ENCODE results near the gene JAKMIP2. TPM values are rescaled to one million over a fixed set of nuclear protein-coding genes. Genes with fewer than 3 reads are reported as not detected.
"Not testable (repeated sequence)": the region's sequence is repeated elsewhere in the genome, so short reads cannot be mapped to it uniquely, and the experiment has no call there.

The JAKMIP2 gene
- total RNA-seq, 2 experiments from 2014 or later = 4.5 to 4.9 TPM

DNA sequence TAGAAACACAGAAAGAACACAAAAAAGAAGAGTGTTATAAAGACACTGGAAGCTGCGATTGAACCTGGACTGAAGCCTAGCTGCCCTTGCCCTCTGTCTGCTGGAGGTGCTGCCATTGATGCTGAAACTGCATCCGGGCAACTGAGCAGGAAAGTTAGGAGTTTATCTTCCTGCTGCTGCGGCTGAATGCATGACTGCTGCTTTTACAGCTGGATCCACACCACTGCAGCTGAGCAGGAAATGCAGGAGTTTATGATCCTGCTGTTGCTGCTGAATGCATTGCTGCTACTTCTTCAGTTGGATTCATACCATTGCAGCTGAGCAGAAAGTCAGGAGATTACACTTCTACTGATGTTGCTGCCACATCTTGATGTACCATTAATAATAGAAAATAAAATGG lies 21.8 kb upstream of the JAKMIP2 start:
- no peak overlapping the region for H3K4me3 Mint-ChIP-seq
- POLR2A ChIA-PET = interaction anchor here (0.5 to 1.0 kb wide), 2 partner anchors 23 to 215 kb away, joined by 3 to 7 read pairs; no protein-coding TSS in a partner anchor
- no peaks in the 10 kb centered on the region for H3K9me3 Mint-ChIP-seq
- H3K27ac Mint-ChIP-seq = no peak overlapping the region
- no peaks in the 10 kb centered on the region for H3K36me3 Mint-ChIP-seq
- DNase-seq = no peak
- no peak for ATAC-seq (ENCODE audit: low read depth)
- H3K4me1 Mint-ChIP-seq = peaks cover 2% of the 10 kb centered on the region
- no peaks in the 10 kb centered on the region for H3K27me3 Mint-ChIP-seq

DNA sequence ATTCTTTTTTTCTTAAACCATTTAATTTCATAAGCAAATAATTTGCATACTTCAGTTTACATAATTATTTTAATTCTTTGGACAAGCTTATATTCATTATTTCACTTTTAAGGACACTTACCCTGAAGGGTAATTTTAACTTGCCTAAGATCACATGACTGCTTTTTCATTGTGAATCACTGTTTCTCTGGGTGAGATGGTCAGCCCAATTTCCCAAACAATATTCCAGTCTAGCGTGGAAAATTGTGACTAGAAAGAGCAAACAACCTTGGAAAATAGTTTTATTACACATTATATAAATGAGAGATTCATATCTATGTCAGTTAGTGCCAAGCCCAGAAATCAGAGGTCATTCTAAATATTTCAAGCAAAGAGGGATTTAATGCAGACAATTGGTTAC lies 21.4 kb upstream of the JAKMIP2 start:
- Mint-ChIP-seq H3K27me3 (no peaks in the 10 kb centered on the region), H3K9me3 (no peaks in the 10 kb centered on the region), H3K36me3 (no peaks in the 10 kb centered on the region), H3K27ac (no peak overlapping the region), H3K4me3 (no peak overlapping the region), H3K4me1 (peaks cover 2% of the 10 kb centered on the region)
- POLR2A ChIA-PET = no interaction called here
- ATAC-seq (ENCODE audit: low read depth) (no peak), DNase-seq (no peak)

DNA sequence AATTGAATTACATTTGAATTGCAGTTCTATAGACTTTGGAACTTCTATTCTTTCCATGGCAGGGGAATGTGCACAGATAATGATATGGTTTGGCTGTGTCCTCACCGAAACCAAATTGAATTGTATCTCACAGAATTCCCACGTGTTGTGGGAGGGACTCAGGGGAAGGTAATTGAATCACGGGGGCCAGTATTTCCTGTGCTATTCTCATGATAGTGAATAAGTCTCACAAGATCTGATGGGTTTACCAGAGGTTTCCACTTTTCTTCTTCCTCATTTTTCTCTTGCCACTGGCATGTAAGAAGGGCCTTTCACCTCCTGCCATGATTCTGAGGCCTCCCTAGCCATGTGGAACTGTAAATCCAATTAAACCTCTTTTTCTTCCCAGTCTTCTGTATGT lies 20.6 kb upstream of the JAKMIP2 start:
- not testable (repeated sequence) for H3K4me1 Mint-ChIP-seq; H3K27me3 Mint-ChIP-seq; ATAC-seq (ENCODE audit: low read depth); H3K27ac Mint-ChIP-seq; H3K4me3 Mint-ChIP-seq; H3K9me3 Mint-ChIP-seq; H3K36me3 Mint-ChIP-seq; DNase-seq
- POLR2A ChIA-PET = interaction anchor here (0.6 kb wide), 1 partner anchor 169 kb away, joined by 3 read pairs; no protein-coding TSS in a partner anchor

DNA sequence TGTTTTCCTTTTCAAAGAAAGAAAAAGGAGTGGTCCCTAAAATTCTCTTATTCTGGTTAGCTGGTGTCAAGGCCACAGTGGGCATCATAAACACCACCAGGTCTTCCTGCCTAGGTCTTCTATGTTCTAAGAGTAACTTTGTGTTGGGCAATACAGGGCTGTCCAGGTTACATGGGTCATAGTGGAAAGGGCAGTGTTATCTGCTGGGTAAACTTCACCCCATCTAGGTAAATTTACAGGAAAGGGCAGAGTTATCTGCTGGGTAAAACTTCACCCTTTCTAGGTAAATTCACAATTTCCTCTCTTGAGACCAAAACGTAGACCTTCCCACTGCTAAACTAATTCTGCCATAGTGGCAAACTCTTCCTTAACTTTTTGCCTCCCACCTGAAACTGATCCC lies 18.9 kb upstream of the JAKMIP2 start:
- no peaks in the 10 kb centered on the region for H3K36me3 Mint-ChIP-seq
- no peak for ATAC-seq (ENCODE audit: low read depth)
- POLR2A ChIA-PET = no interaction called here
- no peaks in the 10 kb centered on the region for H3K27me3 Mint-ChIP-seq
- no peak for DNase-seq
- no peaks in the 10 kb centered on the region for H3K9me3 Mint-ChIP-seq
- H3K4me3 Mint-ChIP-seq = no peak overlapping the region
- H3K4me1 Mint-ChIP-seq = peaks cover 2% of the 10 kb centered on the region
- H3K27ac Mint-ChIP-seq = no peak overlapping the region

DNA sequence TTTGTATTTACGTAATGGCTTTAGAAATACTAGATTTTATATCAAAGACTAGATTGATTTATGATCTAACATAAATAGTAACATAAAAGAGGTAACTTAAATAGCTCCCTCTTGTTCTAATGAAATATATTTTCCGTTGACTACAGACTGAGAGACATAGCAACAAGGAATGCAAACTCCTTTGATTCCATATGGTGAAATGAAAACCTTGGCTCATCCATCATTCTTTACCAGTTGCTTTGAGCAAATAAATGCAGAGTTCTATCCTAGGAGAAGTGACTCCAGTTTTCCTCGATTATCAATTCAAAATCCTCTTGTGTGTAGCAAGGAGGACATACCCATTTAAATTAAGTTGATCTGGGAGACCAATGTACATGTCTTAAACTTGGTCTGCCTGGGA lies 18.0 kb upstream of the JAKMIP2 start:
- H3K9me3 Mint-ChIP-seq = no peaks in the 10 kb centered on the region
- peaks cover 2% of the 10 kb centered on the region for H3K4me1 Mint-ChIP-seq
- H3K36me3 Mint-ChIP-seq = no peaks in the 10 kb centered on the region
- no peak overlapping the region for H3K4me3 Mint-ChIP-seq
- no peak overlapping the region for H3K27ac Mint-ChIP-seq
- POLR2A ChIA-PET = no interaction called here
- ATAC-seq (ENCODE audit: low read depth) (no peak), DNase-seq (no peak)
- peaks cover 1% of the 10 kb centered on the region for H3K27me3 Mint-ChIP-seq

DNA sequence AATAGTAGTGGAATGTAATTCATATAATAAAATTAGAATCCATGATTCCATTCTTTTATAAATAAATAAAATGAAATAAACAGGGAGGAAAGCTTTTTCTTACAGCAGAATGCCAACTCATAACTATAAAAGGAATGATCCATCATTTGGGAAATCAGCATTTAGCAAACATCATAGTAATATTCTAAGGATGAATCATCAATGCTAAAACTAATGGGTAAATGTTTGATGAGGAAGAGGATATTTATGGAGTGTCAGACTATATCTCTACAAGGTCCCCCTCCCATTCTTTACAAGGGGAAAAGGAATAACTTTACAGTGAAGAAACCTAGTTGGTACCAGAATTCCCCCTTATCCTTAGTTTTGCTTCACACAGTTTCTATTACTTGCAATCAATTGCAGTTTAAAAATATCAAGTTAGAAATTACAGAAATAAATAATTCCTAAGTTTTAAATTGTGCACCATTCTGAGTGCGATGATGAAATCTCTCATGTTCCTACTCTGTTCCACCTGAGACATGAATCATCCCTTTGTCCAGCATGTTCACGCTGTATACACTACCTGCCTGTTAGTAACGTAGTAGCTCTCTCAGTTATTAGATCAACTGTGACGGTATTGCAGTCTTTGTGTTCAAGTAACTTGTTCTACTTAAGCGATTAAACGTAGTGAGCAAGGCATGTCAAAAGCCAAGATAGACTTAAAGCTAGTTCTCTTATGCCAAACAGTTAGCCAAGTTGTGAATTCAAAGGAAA lies 14.2 kb upstream of the JAKMIP2 start:
- POLR2A ChIA-PET = interaction anchor here (0.6 kb wide), 1 partner anchor 15 kb away, joined by 3 read pairs; no protein-coding TSS in a partner anchor
- DNase-seq (no peak), ATAC-seq (ENCODE audit: low read depth) (no peak)
- Mint-ChIP-seq H3K4me3 (no peak overlapping the region), H3K27me3 (peaks cover 1% of the 10 kb centered on the region), H3K27ac (no peak overlapping the region), H3K36me3 (no peaks in the 10 kb centered on the region), H3K4me1 (no peaks in the 10 kb centered on the region), H3K9me3 (no peaks in the 10 kb centered on the region)

DNA sequence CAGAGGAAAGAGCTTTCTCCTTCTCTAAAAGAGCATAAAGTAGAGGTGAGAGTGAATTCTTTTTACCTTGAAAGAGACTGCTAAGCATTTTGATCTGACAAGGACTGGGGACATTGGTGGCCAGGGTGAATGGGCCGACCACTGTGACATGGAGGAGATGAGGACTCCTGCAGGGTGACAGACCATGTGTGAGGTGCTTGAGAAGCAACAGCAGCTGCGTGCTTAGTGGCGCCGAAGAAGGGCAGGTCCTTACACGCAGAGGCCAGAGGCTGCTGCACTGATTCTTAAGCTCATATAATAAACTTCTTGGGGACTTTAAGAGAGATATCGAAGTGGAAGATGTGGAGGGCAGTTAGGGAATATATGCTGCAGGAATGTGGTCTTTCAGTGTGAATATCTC lies 8.7 kb upstream of the JAKMIP2 start:
- Mint-ChIP-seq H3K27ac (no peak overlapping the region), H3K27me3 (peaks cover 4% of the 10 kb centered on the region), H3K36me3 (no peaks in the 10 kb centered on the region), H3K9me3 (no peaks in the 10 kb centered on the region), H3K4me1 (no peaks in the 10 kb centered on the region), H3K4me3 (no peak overlapping the region)
- POLR2A ChIA-PET = no interaction called here
- DNase-seq (no peak), ATAC-seq (ENCODE audit: low read depth) (no peak)

DNA sequence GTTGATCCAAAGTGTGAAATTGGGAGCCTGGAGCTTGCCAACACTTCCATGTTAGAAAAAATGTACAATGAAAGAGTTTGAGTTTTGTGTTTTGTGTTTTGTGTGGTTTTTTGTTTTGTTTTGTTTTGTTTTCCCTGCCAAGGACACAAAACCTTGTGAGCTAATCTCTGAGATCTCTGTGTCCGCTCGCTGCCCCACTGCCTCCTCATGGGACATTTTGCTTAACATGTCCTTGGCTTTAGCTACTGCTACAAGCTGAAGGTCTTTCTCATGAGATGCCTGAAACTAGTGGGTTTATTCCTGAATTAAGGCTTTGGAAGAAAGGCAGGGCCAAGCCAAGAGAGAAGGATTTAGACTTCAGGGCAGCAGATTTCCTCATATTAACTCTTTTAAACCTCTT lies 7.3 kb upstream of the JAKMIP2 start:
- Mint-ChIP-seq H3K27me3 (peaks cover 3% of the 10 kb centered on the region), H3K4me1 (no peaks in the 10 kb centered on the region), H3K27ac (no peak overlapping the region), H3K4me3 (no peak overlapping the region), H3K36me3 (no peaks in the 10 kb centered on the region), H3K9me3 (no peaks in the 10 kb centered on the region)
- POLR2A ChIA-PET = no interaction called here
- no peak for DNase-seq
- ATAC-seq (ENCODE audit: low read depth) = no peak

DNA sequence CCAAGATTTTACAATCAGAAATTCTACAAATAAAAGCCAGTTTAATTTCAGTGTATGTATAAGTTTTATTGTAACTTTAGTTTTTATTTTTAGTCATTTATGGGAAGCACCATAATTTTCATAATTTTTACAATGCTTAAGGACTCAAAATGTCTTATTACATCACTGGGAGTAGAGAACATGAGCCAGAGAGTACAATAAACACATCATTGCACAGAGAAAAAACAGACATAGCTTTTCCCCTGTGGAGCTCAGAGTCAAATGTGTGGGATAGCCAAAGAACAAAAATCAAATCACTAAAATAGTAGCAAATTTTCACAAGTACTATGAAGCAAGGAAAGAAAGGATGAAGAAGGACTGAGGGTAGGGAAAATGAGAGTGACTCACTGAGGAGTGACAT lies 5.5 kb upstream of the JAKMIP2 start:
- Mint-ChIP-seq H3K4me3 (no peak overlapping the region), H3K27me3 (peaks cover 3% of the 10 kb centered on the region), H3K4me1 (no peaks in the 10 kb centered on the region), H3K9me3 (no peaks in the 10 kb centered on the region), H3K27ac (no peak overlapping the region), H3K36me3 (no peaks in the 10 kb centered on the region)
- ATAC-seq (ENCODE audit: low read depth) (no peak), DNase-seq (no peak)
- POLR2A ChIA-PET = no interaction called here

DNA sequence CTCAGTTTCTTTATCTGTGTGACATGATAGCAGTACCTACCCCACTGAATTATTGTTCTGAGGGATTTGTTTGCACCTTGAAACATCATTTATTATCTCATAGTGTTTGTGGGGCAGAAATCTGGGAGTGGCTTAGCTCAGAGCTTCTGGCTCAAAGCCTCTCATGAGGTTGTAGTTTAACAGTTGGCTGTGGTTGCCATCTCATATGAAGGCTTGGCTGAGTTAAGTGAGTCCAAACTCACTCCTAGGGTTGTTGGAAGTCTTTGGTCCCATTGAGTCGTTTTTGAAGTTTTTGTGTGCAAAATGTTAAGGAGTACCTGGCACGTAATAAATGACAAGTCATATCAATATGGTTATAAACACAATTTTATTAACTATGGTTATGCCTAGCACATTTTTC lies 3.6 kb upstream of the JAKMIP2 start:
- Mint-ChIP-seq H3K36me3 (no peaks in the 10 kb centered on the region), H3K9me3 (no peaks in the 10 kb centered on the region), H3K27me3 (peaks cover 9% of the 10 kb centered on the region), H3K4me3 (no peak overlapping the region), H3K4me1 (peaks cover 11% of the 10 kb centered on the region), H3K27ac (no peak overlapping the region)
- no peak for ATAC-seq (ENCODE audit: low read depth)
- POLR2A ChIA-PET = no interaction called here
- DNase-seq = no peak

DNA sequence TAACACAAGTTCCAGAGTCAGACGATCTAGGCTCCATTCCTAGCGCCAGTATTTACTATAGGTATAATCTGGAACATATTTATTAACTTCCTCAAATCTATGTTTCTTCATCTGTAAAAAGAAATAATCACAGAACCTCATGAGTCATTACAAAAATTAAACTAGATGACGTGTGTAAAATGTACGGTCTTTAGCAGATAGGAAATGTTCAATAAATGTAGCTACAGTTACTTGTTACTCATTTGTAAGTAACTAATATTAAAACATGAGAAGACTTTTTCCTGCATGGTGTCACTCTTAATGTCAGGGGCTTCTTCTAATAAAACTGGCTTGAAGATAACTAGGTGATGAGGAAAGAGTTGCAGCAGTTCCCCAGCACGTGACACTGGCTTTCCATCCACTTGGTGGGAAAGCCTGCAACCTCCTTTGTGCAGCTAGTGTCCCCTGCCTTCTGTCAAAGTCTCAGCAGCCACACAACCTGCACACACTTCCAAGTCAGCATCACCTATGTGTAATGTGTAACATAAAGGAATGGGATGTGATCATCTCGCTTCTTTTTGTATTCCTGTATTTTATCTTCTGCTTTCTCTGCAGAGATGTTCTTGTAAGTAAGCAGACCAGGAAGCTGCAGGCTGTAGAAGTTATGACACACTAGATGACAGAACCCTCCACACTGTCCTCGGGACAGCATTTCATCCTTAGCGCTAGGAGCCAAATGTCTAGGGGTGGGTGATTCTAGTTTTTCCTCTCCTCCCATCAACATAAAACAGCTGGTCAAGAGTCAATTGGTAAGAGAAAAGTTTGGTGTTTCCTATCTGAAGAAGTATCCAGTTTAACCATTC lies 1.8 kb upstream of the JAKMIP2 start:
- Mint-ChIP-seq H3K4me3 (no peak overlapping the region), H3K27ac (no peak overlapping the region), H3K4me1 (peaks cover 11% of the 10 kb centered on the region), H3K9me3 (no peaks in the 10 kb centered on the region), H3K27me3 (peaks cover 7% of the 10 kb centered on the region), H3K36me3 (no peaks in the 10 kb centered on the region)
- DNase-seq (no peak), ATAC-seq (ENCODE audit: low read depth) (no peak)
- POLR2A ChIA-PET = no interaction called here

DNA sequence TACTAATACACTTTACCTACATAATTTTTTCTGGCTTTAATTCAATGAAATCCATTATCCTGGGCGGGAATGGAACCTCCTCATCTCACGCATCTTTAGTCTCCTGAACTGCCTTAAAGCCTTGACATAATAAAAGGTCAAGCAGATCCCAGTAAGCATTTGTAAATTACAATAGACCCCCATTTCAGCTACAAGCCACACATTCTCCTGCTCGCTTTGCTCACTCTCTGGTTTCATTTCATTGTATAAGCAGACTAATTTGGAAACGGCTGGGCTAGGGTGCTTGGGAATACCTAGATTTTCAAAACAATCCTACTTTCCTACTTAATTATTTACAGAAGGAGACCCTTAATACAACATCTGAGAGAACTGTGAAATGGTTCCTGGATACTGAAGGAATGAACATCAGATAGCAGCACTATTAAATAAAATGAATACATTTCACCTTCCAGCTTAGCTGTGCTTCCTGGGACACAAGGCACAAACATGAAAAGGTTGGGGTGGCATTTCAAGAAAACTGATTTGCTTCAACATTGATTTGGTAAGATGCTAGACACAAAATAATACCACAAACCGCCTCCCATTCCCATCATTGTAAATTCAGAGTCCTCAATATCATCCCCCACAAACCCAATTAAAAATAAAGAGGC lies 1.5 kb downstream of the JAKMIP2 start:
- POLR2A ChIA-PET = interaction anchor here (1.1 kb wide), 1 partner anchor 24 kb away, joined by 3 read pairs; no protein-coding TSS in a partner anchor
- Mint-ChIP-seq H3K4me3 (peak overlapping the region; percentile 63), H3K9me3 (peaks cover 3% of the 10 kb centered on the region), H3K27me3 (peaks cover 7% of the 10 kb centered on the region), H3K27ac (no peak overlapping the region), H3K36me3 (no peaks in the 10 kb centered on the region), H3K4me1 (peaks cover 11% of the 10 kb centered on the region)
- no peak for DNase-seq
- no peak for ATAC-seq (ENCODE audit: low read depth)

DNA sequence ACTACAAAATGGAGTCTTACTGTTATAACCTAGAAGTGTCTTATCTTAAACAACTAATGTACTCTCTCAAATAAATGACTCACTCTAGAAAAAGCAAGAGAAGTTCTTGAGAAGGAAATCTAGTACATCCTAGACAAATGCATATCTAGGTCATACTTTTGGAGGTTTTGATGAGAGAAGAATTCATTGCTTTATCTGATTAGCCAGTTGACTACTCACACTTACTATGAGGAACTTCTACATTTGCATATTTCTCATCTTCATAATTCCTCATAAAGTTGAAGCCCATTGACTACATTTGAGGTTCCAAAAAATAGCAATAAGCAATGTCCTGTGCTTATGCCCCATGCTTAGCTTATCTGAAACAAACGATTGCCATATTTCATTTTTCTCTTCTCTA lies 2.8 kb downstream of the JAKMIP2 start:
- peaks cover 5% of the 10 kb centered on the region for H3K9me3 Mint-ChIP-seq
- H3K4me1 Mint-ChIP-seq = peaks cover 11% of the 10 kb centered on the region
- no peaks in the 10 kb centered on the region for H3K36me3 Mint-ChIP-seq
- H3K27ac Mint-ChIP-seq = no peak overlapping the region
- POLR2A ChIA-PET = no interaction called here
- no peak overlapping the region for H3K4me3 Mint-ChIP-seq
- DNase-seq (no peak), ATAC-seq (ENCODE audit: low read depth) (no peak)
- peaks cover 7% of the 10 kb centered on the region for H3K27me3 Mint-ChIP-seq
